NCI-H1694 treated with DMSO at 0.1 percent for 48 hours (cell line): ENCODE measurements around the gene NIPA2.

Source experiments
- DNase-seq: peaks from one replicate; lab custom pipeline; 2025; lab: John Stamatoyannopoulos, UW

NIPA2 gene

GRCh38 chr15:22877607-22878006 lies 39.1 kb downstream of the NIPA2 start:
- no peak for DNase-seq

DNA sequence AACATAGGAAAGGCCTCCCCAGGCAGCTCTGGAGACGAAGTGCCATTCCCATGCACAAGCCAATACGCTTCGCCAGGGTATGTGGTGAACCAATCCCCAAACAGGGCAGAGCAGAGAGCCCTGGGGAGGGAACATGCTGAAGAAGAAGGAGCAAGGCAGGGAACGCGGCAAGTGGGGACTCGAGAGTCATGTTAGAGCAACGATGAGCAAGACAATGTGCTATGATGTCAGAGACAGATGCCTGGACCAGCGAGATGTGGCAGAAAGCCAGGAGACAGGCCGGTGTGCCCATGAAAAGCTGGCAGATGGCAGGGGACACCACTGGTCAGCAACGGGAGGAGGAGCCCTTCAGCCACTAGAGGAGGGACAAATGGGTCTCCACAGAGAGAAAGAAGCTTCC lies 39.6 kb downstream of the NIPA2 start:
- DNase-seq = no peak

DNA sequence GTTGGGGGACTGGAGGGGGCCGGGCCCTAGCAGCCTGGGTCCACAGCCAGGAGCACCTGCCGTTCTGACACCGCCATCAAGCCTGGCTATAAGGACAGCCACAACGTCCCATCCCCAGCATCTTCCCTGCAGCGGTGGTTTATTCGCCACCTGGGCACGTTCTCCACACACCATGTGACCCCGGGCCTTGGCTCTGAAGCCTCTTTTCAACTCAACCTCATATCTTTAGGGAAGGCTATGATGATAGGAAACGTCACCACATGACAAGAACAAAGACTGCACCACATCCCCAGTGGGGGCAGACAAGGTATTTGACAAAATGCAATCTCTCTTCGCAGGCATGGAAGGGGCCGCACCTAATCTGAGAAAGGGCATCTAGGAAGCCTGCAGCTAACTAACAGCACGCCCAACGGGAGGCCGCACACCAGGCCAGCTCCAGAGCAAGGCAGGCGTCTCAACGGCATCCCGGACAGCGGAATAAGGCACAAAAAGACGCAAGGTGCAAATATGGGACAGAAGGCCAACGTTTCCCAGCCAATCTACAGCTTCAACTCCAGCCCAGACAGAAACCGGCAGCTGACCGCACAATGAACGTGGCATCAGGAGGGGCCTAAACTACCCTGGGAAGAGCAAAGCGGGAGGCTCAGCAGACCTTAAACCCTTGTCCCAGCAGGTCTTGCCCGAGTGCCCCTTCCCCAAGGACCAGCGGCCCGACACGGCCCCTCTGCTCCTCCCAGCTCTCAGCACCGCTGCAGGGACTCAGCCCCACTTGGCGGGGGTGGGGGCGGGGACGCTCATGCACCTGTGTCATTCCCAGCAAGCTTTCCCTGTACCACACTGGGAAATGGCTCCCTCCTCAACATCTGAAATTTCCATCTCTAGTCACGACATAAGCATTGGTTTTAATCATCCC lies 41.9 kb downstream of the NIPA2 start:
- DNase-seq = no peak

DNA sequence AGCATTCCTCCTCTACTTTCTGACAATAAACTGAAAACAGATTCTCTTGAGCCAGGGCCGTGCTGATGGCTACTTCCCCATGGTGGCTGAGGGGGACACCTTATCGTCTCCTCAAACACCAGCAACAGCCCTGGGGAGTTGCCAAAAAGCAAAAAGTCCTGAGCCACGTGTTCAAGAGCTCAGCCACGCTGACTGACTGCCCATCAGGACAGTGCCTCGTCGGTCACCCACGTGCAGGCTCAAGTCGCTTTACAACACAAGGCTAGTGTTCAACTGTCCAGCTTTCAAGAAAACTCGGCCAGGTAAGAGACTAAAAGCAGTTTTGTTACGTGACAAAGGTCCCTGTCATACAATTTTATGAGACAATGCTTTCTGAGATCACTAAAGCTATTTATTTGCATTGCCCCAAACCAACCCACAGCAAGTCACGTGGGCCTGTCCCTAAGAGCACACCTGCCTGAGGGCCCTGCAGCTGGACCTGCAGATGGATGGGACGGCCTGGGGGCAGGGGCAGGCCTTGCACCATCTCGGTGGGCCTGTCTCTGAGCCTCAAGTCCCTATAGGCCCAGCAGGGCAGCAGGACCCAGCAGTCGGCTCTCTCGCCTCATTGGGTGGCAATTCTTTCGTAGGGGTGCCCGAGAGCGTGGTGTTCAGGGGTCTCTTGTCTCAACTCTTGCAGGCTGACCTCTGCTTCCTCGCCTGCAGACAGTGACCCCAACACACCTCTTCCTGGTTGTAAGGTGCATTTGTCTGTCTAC lies 42.7 kb downstream of the NIPA2 start:
- no peak for DNase-seq

GRCh38 chr15:22881739-22882440 lies 43.4 kb downstream of the NIPA2 start:
- DNase-seq = no peak

DNA sequence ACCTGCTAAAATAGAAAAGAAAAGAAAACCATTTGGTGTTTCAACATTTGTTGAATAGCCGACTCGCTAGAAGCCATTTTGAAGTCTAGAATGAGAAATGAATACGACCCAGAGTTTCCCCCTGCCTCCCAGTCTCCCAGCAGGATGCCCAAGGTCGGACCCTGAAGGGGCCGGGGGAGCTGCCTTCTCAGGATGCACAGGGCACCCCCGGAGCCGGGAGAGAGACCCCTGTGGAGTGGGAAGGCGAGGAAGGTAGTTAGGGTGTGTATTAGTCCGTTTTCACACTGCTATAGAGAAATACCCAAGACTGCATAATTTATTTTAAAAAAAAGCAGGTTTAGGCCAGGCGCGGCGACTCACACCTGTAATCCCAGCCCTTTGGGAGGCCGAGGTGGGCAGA lies 44.7 kb downstream of the NIPA2 start:
- no peak for DNase-seq

DNA sequence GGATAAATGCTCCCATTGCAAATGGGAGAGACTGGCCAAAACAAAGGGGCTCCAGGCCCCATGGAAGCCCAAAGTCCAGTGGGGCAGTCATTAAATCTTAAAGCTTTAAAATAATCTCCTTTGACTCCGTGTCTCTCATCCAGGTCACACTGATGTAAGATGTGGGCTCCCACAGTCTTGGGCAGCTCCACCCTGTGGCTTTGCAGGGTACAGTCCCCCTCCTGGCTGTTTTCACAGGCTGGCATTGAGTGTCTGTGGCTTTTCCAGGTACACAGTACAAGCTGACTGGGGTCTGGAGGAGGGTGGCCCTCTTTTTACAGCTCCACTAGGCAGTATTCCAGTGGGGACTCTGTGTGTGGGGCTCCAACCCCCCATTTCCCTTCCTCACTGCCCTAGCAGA lies 45.9 kb downstream of the NIPA2 start:
- no peak for DNase-seq

- no peak for DNase-seq
Measured at GRCh38 chr15:22885120-22885519, 46.7 kb downstream of the NIPA2 start.

DNA sequence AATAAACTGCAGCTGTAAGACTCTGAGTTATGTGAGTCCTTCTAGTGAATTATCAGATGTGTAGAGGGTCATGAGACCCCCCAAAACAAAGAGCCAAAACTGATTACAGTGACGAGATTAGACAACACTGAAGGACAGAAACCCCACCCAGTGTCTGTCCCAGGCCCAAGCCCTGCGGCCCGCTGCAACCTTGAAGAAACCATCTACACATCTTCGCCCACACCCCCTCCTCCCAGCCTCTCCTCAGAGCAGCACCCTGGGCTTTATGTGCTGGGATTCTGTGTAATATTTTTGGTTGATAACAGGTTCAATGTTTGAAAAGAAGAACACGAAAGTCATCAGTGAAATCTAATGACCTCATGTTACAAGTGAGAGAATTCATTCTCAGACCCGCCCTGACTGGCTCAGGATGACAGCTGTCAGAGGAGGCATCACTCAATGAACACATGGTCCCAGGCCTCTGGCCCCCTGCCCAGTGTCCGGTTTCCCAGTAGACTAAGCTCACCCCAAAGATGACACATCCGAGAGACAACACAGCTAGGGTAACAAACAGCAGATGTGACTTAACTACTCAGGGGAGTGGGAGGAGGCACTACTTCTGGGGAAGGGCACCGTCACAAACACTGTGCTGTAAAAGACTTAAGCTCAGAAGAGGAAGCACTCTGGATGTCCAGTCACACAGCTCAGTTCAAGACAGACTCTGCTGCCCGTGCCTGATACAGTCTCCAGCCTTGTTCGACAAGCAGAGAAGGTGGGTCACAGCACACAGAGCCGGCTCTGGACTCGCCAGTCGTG lies 48.9 kb downstream of the NIPA2 start:
- no peak for DNase-seq

- DNase-seq = no peak
Measured at GRCh38 chr15:22888120-22888859, 49.8 kb downstream of the NIPA2 start.

DNA sequence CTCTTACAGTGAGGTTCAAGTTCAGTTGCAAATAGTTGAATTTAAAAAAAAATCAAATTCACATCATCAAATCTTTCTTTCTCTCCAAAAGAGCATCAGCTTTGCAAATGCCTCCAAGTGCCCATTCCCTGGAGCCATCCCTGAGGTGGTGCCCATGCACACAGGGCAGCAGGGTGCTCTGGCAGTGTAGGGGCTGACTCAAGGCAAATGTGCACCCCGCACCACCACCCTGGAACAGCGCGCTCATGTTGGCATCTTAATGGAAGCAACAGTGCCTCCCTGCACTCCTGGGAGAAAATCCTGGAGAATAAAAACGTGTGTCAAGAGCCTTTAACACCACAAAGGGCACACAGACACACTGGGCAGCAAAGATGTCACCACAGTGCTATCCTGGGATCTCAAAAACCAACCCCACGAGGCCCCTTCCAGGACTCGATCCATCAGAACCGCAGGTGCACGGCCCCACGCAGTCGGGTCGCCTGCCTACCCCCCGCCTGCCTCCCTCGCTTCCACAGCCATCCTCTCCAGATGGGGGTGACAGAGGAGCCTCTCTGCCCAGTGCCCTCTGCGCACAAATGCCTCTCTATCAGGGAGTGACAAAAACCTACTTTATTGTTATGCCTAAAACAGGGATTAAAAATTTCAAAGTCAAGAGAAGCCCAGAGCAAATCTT lies 50.8 kb downstream of the NIPA2 start:
- DNase-seq = no peak

GRCh38 chr15:22890296-22890695 lies 51.8 kb downstream of the NIPA2 start:
- no peak for DNase-seq

GRCh38 chr15:22891426-22892210 lies 53.2 kb downstream of the NIPA2 start:
- no peak for DNase-seq

DNA sequence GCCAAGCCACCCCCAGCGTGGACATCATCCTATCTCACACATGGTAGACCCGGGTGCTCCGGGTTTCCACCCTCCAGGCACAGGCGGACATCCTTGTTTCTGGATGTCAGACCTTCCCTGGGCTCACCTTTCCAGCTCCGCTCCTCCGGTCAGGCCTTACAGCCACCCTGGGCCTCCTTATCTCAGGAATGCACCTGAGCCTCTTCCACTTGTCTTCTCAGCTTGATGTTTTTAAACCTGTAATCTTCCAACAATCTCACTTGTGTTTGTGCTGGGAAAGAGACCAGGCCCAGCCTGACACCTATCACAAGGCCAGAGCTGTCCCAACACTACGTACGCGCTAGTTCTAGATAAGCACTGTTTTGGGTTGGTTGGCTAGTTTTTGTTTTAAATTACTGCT lies 53.9 kb downstream of the NIPA2 start:
- DNase-seq = no peak

DNA sequence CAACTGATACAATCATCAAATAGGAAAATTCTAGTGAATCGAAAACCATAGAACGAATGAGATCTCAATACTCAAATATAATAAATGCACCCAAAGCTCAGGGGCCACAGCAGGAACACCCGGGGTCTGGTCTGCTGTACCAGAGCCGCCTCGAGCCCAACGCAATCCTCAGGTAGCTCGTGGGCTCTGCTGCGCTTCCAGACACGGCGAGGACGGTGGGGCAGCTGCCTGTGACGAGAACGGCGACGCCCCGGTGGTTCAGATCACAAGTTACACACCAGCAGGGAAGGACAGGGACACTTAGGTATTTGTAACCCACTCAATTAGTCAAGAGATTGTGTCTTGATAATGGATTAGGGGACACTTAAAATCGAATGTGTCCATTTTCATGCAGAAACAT lies 54.6 kb downstream of the NIPA2 start:
- no peak for DNase-seq

DNA sequence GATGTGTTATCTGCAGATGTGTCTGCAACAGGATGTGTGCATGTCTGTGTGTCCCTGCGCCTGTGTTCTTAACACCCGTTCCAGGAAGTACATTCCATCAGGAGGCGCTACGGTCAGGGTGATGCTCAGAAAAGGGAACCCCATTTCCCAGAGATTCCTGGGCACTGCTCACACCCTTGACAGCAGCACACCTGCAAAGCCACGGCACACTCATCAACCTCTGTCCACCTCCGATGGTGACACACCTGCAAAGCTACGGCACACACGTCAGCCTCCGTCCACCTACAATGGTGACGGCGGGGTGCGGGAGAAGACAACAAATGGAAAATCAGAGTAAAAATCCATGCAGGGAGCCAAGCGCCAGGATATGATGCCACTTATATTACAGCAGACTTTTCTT lies 55.4 kb downstream of the NIPA2 start:
- DNase-seq = no peak

DNA sequence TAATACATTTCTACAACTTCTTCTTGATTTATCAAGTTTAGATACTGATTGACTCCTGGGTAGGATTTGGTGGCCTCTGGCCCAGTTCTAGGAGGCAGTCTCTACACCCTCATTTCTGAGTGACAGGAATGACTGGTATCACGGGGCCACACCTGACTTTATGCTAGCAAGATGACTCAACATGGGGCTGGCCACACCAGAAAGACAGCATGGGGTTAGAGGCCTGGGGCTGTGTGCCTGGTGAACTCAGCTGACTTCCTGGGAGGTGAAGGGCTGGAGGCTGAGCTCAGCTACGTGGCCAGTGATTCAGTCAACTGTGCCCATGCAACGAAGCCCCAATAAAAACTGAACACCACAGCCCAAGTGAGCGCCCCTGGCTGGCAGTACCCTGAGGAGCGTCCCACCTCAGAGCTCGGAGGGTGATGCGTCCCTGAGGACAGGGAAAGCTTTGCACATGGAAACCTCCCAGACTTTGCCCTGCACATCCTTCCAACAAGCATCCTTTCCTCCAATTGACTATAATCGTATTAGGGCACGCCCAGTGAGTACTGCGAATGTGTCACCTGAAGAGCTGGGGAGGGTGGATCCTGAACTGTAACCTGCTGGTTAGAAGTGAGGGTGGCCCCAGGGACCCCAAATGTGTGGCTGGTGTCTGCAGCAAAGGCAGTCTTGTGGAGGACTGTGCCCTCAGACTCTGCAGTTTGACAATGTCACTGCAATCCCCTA lies 57.2 kb downstream of the NIPA2 start:
- DNase-seq = no peak

DNA sequence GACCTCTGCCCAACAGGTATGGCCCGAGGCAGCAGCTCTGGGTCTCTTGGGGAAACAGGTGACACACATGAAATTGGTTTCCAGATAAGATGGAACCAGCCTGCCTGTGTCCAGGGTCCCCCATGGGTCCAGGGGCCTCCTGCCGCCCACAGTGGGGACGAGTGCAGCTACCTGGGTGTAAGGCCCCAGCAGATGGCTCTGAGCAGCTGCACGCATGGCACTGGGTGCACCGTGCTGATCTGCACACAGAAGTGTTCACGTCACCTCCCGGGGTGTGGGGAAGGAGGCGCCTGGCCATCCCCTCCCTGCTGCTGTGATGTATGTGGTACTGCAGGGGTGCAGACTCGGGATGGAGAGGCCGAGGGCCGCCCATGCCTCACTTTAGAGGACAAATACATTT lies 63.6 kb downstream of the NIPA2 start:
- no peak for DNase-seq

DNA sequence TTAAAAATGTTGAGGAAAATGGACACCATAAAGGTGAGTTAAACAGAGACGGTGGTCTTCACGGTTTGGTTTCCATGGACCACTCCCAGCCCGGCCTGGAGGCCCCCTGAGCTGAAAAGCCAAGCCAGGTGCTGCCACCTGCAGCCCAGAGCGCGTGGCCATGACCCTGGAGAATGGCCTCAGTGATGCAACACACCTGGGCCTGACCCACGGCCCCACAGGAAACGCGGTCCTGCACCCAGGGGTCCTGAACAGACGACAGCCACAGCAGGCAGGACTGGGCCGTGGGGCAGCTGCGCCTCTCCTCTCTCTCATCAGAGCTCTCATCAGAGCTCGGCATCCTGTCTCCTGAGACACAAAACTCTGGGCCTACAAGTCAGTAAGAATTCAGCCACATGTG lies 64.1 kb downstream of the NIPA2 start:
- no peak for DNase-seq
